K562 (cell line): Measurements from ENCODE around the gene TOMM6. TPM values are rescaled to one million over a fixed set of nuclear protein-coding genes. Genes with fewer than 3 reads are reported as not detected.

ENCODE experiments used
- BCL6 ChIP-seq: fragments of 250-450 bp; sonication (Bioruptor Pico); IDR thresholded peaks from 2 replicates; pipeline ENCODE4 v1.4.0; 2020
- BRCA1 ChIP-seq, 2 experiments: fragments of 450-650 bp in 1 of 2; sonication (generic) in 1 of 2; formaldehyde crosslinking in 1 of 2; IDR thresholded peaks; 2 replicates each; pipeline versions ENCODE4 v1.5.0 to v1.6.1; 2017 to 2020; ENCODE audit warnings: mild to moderate bottlenecking in 1 of 2, missing genetic modification reagents in 1 of 2
- E2F3 ChIP-seq: fragments of 250-450 bp; sonication (Bioruptor Pico); IDR thresholded peaks from 2 replicates; pipeline ENCODE4 v1.4.0; 2020; ENCODE audit warnings: mild to moderate bottlenecking
- EP300 ChIP-seq: IDR thresholded peaks from 2 replicates; pipeline ENCODE4 v1.6.1; 2012; ENCODE audit warnings: low read length, improper control_type of control experiment
- ETV6 ChIP-seq, 3 experiments: fragments of 150-350 bp in 1 of 3; sonication (generic) in 1 of 3; formaldehyde crosslinking in 1 of 3; IDR thresholded peaks; 2 replicates each; pipeline versions ENCODE4 v1.6.1 to v1.8.0; 2014 to 2022; ENCODE audit warnings: borderline replicate concordance in 2 of 3, low read depth in 2 of 3, antibody characterized with exemption in 1 of 3, low read length in 1 of 3, mild to moderate bottlenecking in 1 of 3, missing genetic modification reagents in 1 of 3
- TAF15 ChIP-seq: fragments of 200-400 bp; formaldehyde crosslinking; IDR thresholded peaks from 2 replicates; pipeline ENCODE4 v1.6.1; 2017; ENCODE audit warnings: mild to moderate bottlenecking, low read depth, low read length, moderate library complexity
- ZBTB1 ChIP-seq: sonication (generic); formaldehyde crosslinking; IDR thresholded peaks from 2 replicates; pipeline ENCODE4 v1.8.1; 2023; ENCODE audit warnings: missing genetic modification reagents, low read depth, mild to moderate bottlenecking, borderline replicate concordance
- ZNF165 ChIP-seq: fragments of 250-450 bp; sonication (Bioruptor Pico); IDR thresholded peaks from 2 replicates; pipeline ENCODE4 v1.4.0; 2020; ENCODE audit warnings: borderline replicate concordance
- ZNF24 ChIP-seq: fragments of 450-650 bp; IDR thresholded peaks from 2 replicates; pipeline ENCODE4 v1.6.1; 2016
- ZNF282 ChIP-seq: sonication (generic); formaldehyde crosslinking; IDR thresholded peaks from 2 replicates; pipeline ENCODE4 v1.8.1; 2023; ENCODE audit warnings: missing genetic modification reagents
- ZNF384 ChIP-seq: IDR thresholded peaks from 2 replicates; pipeline ENCODE4 v1.6.1; 2012; ENCODE audit warnings: low read depth, low read length, improper control_type of control experiment
- ZNF408 ChIP-seq: fragments of 250-450 bp; sonication (Bioruptor Pico); IDR thresholded peaks from 2 replicates; pipeline ENCODE4 v1.4.0; 2020; ENCODE audit warnings: low read depth, mild to moderate bottlenecking, moderate library complexity
- polyA plus RNA-seq, 8 experiments: library from polyadenylated mRNA; depleted of rRNA in 4 of 8; stranded (reverse) in 5 of 8; unstranded in 3 of 8; fragments of >200 nt; fragmentation: Nextera tagmentation in 2 of 8; fragmentation: Illumina TruSeq in 1 of 8; extraction: Ambion mirVana in 2 of 8; extraction: Trizol in 1 of 8; gene quantifications; 2 replicates each; pipeline versions ENCODE4 v1.2.1 to v1.2.3, GENCODE V29; 2011 to 2014; ENCODE audit warnings: inconsistent platforms in 1 of 8, missing spikeins in 1 of 8
- total RNA-seq, 7 experiments: library from RNA; depleted of rRNA in 6 of 7; stranded (reverse); fragments of >200 nt in 6 of 7; fragmentation: Illumina TruSeq in 2 of 7; extraction: Trizol in 2 of 7; gene quantifications; 2 replicates each; pipeline versions ENCODE4 v1.2.1 to v1.2.3, GENCODE V29; 2011 to 2021; ENCODE audit warnings: low replicate concordance in 1 of 7
- TF ChIP-seq, protein P1 (sequence below): IDR thresholded peaks from 2 replicates; pipeline ENCODE4 v1.6.1; 2012; ENCODE audit warnings: low read depth, low read length, improper control_type of control experiment, borderline replicate concordance
- TF ChIP-seq, protein P2 (sequence below): fragments of 250-450 bp; sonication (Bioruptor Pico); IDR thresholded peaks from 2 replicates; pipeline ENCODE4 v1.5.0; 2020; ENCODE audit warnings: mild to moderate bottlenecking, borderline replicate concordance
- TF ChIP-seq, protein P3 (sequence below): fragments of 150-350 bp; IDR thresholded peaks from 2 replicates; pipeline ENCODE4 v1.6.1; 2014; ENCODE audit warnings: low read depth, mild to moderate bottlenecking, low read length, borderline replicate concordance
- TF ChIP-seq, protein P4 (sequence below), 2 experiments: fragments of 450-650 bp in 1 of 2; sonication (generic) in 1 of 2; formaldehyde crosslinking in 1 of 2; IDR thresholded peaks in 1 of 2; conservative IDR thresholded peaks in 1 of 2; 2 replicates each; pipeline versions ENCODE4 v1.6.1 to v1.8.1; 2016 to 2023; ENCODE audit warnings: mild to moderate bottlenecking in 2 of 2, moderate library complexity in 2 of 2, inconsistent platforms in 1 of 2, missing genetic modification reagents in 1 of 2
- TF ChIP-seq, protein P5 (sequence below): fragments of 250-450 bp; sonication (Bioruptor Pico); IDR thresholded peaks from 2 replicates; pipeline ENCODE4 v1.5.0; 2021

Gene TOMM6
- total and polyA plus RNA-seq, 9 of the 15 experiments (the other 6 are each of a cell fraction or from before 2014, with no cell fraction given), result 380 to 2,097 (median 1,065) TPM

DNA sequence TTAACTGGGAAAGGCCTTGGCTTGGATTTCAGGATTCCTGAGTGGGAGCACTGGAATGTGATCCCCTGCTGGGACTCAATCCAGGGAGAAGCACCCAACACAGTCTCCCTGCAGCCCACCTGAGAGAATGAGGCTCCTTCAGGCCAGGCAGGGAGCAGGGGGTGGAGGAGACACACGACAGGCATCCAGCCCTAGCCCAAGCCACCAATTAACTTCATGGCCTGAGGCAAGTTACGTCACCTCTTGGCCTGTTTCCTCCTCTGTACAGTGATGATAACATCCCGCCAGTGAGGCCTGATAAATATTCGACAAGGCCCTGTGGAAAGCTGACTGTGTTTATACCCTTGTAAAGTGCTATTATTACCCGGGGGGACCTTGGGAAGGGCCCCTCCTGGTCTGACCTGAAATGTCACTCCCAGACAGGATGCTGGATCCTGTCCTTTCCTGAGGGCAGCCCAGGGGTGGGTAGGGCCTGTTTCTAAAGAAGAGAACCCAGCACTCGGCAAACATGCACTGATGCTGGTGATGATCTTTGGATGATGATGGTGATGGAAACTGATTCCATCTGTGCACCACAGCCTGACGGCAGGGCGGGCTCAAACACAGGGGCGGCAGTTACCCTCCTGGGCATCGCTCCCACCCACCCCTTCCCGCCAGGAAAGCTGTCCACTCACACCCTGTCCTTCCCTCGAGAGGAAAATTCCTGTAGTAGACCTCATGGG lies 20.2 kb upstream of the TOMM6 start (continued):
- TF ChIP-seq, protein P1, sequence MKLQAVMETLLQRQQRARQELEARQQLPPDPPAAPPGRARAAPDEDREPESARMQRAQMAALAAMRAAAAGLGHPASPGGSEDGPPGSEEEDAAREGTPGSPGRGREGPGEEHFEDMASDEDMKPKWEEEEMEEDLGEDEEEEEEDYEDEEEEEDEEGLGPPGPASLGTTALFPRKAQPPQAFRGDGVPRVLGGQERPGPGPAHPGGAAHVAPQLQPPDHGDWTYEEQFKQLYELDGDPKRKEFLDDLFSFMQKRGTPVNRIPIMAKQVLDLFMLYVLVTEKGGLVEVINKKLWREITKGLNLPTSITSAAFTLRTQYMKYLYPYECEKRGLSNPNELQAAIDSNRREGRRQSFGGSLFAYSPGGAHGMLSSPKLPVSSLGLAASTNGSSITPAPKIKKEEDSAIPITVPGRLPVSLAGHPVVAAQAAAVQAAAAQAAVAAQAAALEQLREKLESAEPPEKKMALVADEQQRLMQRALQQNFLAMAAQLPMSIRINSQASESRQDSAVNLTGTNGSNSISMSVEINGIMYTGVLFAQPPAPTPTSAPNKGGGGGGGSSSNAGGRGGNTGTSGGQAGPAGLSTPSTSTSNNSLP, result no peak
- TF ChIP-seq ZNF165 (CRISPR knock-in tag), result no peak
- TF ChIP-seq, protein P2, sequence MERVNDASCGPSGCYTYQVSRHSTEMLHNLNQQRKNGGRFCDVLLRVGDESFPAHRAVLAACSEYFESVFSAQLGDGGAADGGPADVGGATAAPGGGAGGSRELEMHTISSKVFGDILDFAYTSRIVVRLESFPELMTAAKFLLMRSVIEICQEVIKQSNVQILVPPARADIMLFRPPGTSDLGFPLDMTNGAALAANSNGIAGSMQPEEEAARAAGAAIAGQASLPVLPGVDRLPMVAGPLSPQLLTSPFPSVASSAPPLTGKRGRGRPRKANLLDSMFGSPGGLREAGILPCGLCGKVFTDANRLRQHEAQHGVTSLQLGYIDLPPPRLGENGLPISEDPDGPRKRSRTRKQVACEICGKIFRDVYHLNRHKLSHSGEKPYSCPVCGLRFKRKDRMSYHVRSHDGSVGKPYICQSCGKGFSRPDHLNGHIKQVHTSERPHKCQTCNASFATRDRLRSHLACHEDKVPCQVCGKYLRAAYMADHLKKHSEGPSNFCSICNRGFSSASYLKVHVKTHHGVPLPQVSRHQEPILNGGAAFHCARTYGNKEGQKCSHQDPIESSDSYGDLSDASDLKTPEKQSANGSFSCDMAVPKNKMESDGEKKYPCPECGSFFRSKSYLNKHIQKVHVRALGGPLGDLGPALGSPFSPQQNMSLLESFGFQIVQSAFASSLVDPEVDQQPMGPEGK (CRISPR knock-in tag), result no peak
- no peak for TF ChIP-seq ZNF408
- TF ChIP-seq ZNF384, result no peak
- TF ChIP-seq ZBTB1 (CRISPR knock-in tag), result no peak
- TF ChIP-seq E2F3, result no peak
- no peak for TF ChIP-seq ZNF282 (CRISPR knock-in tag)
- TF ChIP-seq, protein P3, sequence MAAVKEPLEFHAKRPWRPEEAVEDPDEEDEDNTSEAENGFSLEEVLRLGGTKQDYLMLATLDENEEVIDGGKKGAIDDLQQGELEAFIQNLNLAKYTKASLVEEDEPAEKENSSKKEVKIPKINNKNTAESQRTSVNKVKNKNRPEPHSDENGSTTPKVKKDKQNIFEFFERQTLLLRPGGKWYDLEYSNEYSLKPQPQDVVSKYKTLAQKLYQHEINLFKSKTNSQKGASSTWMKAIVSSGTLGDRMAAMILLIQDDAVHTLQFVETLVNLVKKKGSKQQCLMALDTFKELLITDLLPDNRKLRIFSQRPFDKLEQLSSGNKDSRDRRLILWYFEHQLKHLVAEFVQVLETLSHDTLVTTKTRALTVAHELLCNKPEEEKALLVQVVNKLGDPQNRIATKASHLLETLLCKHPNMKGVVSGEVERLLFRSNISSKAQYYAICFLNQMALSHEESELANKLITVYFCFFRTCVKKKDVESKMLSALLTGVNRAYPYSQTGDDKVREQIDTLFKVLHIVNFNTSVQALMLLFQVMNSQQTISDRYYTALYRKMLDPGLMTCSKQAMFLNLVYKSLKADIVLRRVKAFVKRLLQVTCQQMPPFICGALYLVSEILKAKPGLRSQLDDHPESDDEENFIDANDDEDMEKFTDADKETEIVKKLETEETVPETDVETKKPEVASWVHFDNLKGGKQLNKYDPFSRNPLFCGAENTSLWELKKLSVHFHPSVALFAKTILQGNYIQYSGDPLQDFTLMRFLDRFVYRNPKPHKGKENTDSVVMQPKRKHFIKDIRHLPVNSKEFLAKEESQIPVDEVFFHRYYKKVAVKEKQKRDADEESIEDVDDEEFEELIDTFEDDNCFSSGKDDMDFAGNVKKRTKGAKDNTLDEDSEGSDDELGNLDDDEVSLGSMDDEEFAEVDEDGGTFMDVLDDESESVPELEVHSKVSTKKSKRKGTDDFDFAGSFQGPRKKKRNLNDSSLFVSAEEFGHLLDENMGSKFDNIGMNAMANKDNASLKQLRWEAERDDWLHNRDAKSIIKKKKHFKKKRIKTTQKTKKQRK, result no peak
- TF ChIP-seq TAF15, result no peak
- no peak for TF ChIP-seq ZNF24
- TF ChIP-seq, protein P4, sequence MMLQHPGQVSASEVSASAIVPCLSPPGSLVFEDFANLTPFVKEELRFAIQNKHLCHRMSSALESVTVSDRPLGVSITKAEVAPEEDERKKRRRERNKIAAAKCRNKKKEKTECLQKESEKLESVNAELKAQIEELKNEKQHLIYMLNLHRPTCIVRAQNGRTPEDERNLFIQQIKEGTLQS (IDR thresholded peaks at IDR 0.05), result peak; percentile 97
- TF ChIP-seq, protein P4 (CRISPR knock-in tag; conservative IDR thresholded peaks at IDR 0.05), result peak; percentile 44; the same call in 1 of the 2 replicates
- TF ChIP-seq ETV6 (IDR thresholded peaks at IDR 0.05; ENCODE audit: borderline replicate concordance in 1 of 2, low read depth in 2 of 2, low read length in 1 of 2), result no peak
- no peak for TF ChIP-seq ETV6 (CRISPR knock-in tag; IDR thresholded peaks at IDR 0.05; ENCODE audit: borderline replicate concordance)
- no peak for TF ChIP-seq BRCA1 (IDR thresholded peaks at IDR 0.05)
- TF ChIP-seq BRCA1 (CRISPR knock-in tag; IDR thresholded peaks at IDR 0.05), result no peak
- peak; percentile 56; the same call in 1 of the 2 replicates for TF ChIP-seq EP300
- TF ChIP-seq BCL6 (CRISPR knock-in tag), result no peak
- TF ChIP-seq, protein P5, sequence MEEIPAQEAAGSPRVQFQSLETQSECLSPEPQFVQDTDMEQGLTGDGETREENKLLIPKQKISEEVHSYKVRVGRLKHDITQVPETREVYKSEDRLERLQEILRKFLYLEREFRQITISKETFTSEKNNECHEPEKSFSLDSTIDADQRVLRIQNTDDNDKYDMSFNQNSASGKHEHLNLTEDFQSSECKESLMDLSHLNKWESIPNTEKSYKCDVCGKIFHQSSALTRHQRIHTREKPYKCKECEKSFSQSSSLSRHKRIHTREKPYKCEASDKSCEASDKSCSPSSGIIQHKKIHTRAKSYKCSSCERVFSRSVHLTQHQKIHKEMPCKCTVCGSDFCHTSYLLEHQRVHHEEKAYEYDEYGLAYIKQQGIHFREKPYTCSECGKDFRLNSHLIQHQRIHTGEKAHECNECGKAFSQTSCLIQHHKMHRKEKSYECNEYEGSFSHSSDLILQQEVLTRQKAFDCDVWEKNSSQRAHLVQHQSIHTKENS, result no peak
